OCI-LY3 (cell line): ENCODE data around the gene VSIG10L2.

Source experiments
- H2AFZ ChIP-seq: fragments of 200-600, 300-600 bp; shearing (Covaris generic); 2 replicates; pipeline ENCODE4 v1.6.0; 2014; ENCODE audit warnings: antibody characterized with exemption, low read depth, low read length
- H3K27ac ChIP-seq: fragments of 200-600, 300-600 bp; sonication (generic); 2 replicates; pipeline ENCODE4 v1.5.1; 2014; ENCODE audit warnings: mild to moderate bottlenecking, low read length, moderate library complexity, mixed read lengths
- H3K27me3 ChIP-seq: fragments of 200-600, 300-600 bp; sonication (generic); 2 replicates; pipeline ENCODE4 v1.6.1; 2014; ENCODE audit warnings: low read depth, low read length, mixed read lengths
- H3K36me3 ChIP-seq: fragments of 200-600, 300-600 bp; sonication (generic); replicated peaks from 2 replicates; pipeline ENCODE3; 2014; ENCODE audit warnings: low read depth, low read length, mixed read lengths
- H3K4me1 ChIP-seq: fragments of 300-600, 200-600 bp; sonication (generic); 2 replicates; pipeline ENCODE4 v1.6.1; 2014; ENCODE audit warnings: low read length, mixed read lengths
- H3K4me2 ChIP-seq: fragments of 200-600, 300-600 bp; sonication (generic); 2 replicates; pipeline ENCODE4 v1.6.1; 2014; ENCODE audit warnings: low read length, mixed read lengths
- H3K4me3 ChIP-seq: fragments of 300-600, 200-600 bp; sonication (generic); 2 replicates; pipeline ENCODE4 v1.5.1; 2014; ENCODE audit warnings: antibody characterized with exemption, mild to moderate bottlenecking, low read length, moderate library complexity
- H3K79me2 ChIP-seq: fragments of 300-600, 200-600 bp; shearing (Covaris generic); 2 replicates; pipeline ENCODE4 v1.6.1; 2014; ENCODE audit warnings: mild to moderate bottlenecking, low read length, mixed read lengths
- H3K9ac ChIP-seq: fragments of 300-600, 200-600 bp; shearing (Covaris generic); 2 replicates; pipeline ENCODE4 v1.6.0; 2014; ENCODE audit warnings: mild to moderate bottlenecking, low read length, moderate library complexity
- H3K9me3 ChIP-seq: fragments of 200-600, 300-600 bp; shearing (Covaris generic); 2 replicates; pipeline ENCODE4 v1.6.1; 2014; ENCODE audit warnings: low read length, mixed read lengths; ENCODE audit not compliant: insufficient read depth
- H4K20me1 ChIP-seq: fragments of 200-600, 300-600 bp; sonication (generic); 2 replicates; pipeline ENCODE4 v1.6.1; 2016; ENCODE audit warnings: low read length, mixed read lengths; ENCODE audit not compliant: insufficient read depth
- CTCF ChIP-seq: fragments of 200-600, 300-600 bp; sonication (generic); IDR thresholded peaks from 2 replicates; pipeline ENCODE4 v1.5.1; 2014; ENCODE audit warnings: antibody characterized with exemption, low read length, low read depth
- EZH2phosphoT487 ChIP-seq: fragments of 200-600 bp; shearing (Covaris generic); IDR thresholded peaks from 2 replicates; pipeline ENCODE4 v1.6.1; 2018; ENCODE audit warnings: antibody characterized with exemption, mixed run types, low read depth

VSIG10L2 gene

GRCh38 chr11:125956391-125957134 lies 10.7 kb downstream of the VSIG10L2 start:
- Histone ChIP-seq H3K27ac (no peak overlapping the region), H3K36me3 (no peaks in the 10 kb centered on the region), H4K20me1 (no peaks in the 10 kb centered on the region), H3K9me3 (no peaks in the 10 kb centered on the region), H3K79me2 (no peaks in the 10 kb centered on the region), H3K27me3 (no peaks in the 10 kb centered on the region), H3K9ac (no peak overlapping the region), H3K4me3 (no peak overlapping the region), H3K4me2 (no peak overlapping the region), H3K4me1 (no peaks in the 10 kb centered on the region), H2AFZ (no peak overlapping the region)
- no peak for TF ChIP-seq EZH2phosphoT487
- TF ChIP-seq CTCF: no peak

- Histone ChIP-seq H3K4me2 (no peak overlapping the region), H3K4me3 (no peak overlapping the region), H4K20me1 (no peaks in the 10 kb centered on the region), H3K27me3 (no peaks in the 10 kb centered on the region), H3K79me2 (no peaks in the 10 kb centered on the region), H2AFZ (no peak overlapping the region), H3K36me3 (no peaks in the 10 kb centered on the region), H3K27ac (no peak overlapping the region), H3K4me1 (no peaks in the 10 kb centered on the region), H3K9ac (no peak overlapping the region), H3K9me3 (no peaks in the 10 kb centered on the region)
- TF ChIP-seq EZH2phosphoT487 (no peak), CTCF (no peak)
These were observed 11.9 kb downstream of the VSIG10L2 start for GRCh38 chr11:125957618-125958332.

GRCh38 chr11:125958872-125959400 lies 13.1 kb downstream of the VSIG10L2 start:
- H3K4me3 ChIP-seq: no peak overlapping the region
- H3K27ac ChIP-seq: no peak overlapping the region
- H3K36me3 ChIP-seq: no peaks in the 10 kb centered on the region
- no peak for TF ChIP-seq EZH2phosphoT487
- H2AFZ ChIP-seq: no peak overlapping the region
- H4K20me1 ChIP-seq: no peaks in the 10 kb centered on the region
- H3K4me2 ChIP-seq: no peak overlapping the region
- no peaks in the 10 kb centered on the region for H3K9me3 ChIP-seq
- no peaks in the 10 kb centered on the region for H3K79me2 ChIP-seq
- no peak overlapping the region for H3K9ac ChIP-seq
- no peaks in the 10 kb centered on the region for H3K27me3 ChIP-seq
- no peaks in the 10 kb centered on the region for H3K4me1 ChIP-seq

- TF ChIP-seq CTCF (no peak), EZH2phosphoT487 (no peak)
- Histone ChIP-seq H3K9ac (no peak overlapping the region), H3K4me3 (no peak overlapping the region), H4K20me1 (no peaks in the 10 kb centered on the region), H3K4me2 (no peak overlapping the region), H3K79me2 (no peaks in the 10 kb centered on the region), H2AFZ (no peak overlapping the region), H3K27me3 (no peaks in the 10 kb centered on the region), H3K27ac (no peak overlapping the region), H3K4me1 (no peaks in the 10 kb centered on the region), H3K9me3 (no peaks in the 10 kb centered on the region), H3K36me3 (no peaks in the 10 kb centered on the region)
These were observed 13.7 kb downstream of the VSIG10L2 start for GRCh38 chr11:125959511-125959910.
